MV-4-11 (cell line): Measurements from ENCODE around the gene CAPN15.

ENCODE experiments used
- DNase-seq: peaks from one replicate; lab custom pipeline; 2025; lab: John Stamatoyannopoulos, UW

Gene CAPN15

DNA sequence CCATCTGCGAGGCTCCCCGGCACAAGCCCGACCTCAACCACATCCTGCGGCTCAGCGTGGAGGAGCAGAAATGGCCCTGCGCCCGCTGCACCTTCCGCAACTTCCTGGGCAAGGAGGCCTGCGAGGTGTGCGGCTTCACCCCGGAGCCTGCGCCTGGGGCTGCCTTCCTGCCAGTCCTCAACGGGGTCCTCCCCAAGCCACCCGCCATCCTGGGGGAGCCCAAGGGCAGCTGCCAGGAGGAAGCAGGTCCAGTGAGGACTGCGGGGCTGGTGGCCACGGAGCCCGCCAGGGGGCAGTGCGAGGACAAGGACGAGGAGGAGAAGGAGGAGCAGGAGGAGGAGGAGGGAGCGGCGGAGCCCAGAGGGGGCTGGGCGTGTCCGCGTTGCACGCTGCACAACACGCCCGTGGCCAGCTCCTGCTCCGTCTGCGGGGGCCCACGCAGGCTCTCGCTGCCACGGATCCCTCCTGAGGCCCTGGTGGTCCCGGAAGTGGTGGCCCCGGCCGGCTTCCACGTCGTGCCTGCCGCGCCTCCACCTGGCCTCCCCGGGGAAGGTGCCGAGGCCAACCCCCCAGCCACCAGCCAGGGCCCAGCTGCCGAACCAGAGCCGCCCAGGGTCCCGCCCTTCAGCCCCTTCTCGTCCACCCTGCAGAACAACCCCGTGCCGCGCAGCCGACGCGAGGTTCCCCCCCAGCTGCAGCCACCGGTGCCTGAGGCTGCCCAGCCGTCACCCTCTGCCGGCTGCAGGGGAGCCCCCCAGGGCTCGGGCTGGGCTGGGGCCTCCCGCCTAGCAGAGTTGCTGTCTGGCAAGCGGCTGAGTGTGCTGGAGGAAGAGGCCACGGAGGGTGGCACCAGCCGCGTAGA is 19.6 kb downstream of the CAPN15 start:
- DNase-seq: peak; percentile 83

DNA sequence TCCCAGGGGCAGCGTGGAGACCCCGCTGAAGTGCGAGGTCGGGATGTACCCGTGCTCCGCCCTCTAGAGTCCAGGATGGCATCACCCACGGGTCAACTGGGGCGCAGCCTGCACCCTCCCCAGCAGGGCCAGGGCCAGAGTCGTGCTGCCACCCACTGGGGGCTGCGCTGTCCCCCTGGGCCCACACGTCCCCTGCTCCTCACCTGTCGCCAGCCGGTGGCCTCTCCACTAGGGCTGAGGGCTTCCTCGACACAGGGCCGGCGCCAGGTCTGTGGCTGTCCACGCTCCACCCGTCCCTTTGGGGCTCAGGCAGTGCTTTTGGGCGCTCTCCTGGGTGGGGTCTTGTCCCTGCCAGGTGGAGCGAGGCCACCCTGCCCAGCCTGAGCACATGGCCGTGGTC is 21.1 kb downstream of the CAPN15 start:
- DNase-seq: no peak

DNA sequence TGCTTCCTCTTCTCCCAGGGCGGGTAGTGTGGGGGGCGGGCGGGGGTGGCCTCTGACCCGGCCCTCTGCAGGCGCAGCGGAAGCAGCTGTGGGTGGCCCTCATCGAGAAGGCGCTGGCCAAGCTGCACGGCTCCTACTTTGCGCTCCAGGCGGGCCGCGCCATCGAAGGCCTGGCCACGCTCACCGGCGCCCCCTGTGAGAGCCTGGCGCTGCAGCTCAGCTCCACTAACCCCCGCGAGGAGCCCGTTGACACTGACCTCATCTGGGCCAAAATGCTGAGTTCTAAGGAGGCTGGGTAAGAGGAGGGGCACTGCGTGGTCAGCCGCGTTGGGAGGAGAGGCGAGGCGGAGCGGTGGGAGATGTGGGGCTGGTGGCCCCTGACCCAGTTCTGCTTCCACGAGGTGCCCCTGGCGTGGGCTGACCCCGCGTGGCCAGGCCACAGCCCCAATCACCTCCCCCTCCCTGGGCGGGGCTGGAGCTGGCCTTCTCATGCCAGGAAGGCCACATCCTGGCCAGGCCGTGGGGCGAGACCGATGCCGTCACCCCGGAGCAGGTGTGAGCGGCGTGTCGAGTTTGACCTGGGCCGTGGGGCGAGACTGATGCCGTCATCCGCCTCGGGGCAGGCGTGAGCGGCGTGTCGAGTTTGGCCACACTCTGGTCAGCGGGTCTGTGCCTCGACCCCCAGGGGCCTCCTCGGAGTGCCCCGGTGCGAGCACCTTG is 22.2 kb downstream of the CAPN15 start:
- no peak for DNase-seq

DNA sequence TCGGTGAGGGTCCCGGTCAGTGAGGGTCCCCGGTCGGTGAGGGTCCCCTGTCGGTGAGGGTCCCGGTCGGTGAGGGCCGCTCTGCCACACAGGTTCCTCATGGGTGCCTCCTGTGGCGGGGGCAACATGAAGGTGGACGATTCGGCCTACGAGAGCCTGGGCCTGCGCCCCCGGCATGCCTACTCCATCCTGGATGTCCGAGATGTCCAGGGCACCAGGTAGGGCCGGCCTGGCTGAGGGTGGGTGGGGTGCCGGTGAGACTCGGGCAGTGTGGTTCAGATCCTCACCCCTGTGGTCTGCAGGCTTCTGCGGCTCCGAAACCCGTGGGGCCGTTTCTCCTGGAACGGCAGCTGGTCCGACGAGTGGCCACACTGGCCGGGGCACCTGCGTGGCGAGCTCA is 23.7 kb downstream of the CAPN15 start:
- DNase-seq: no peak

DNA sequence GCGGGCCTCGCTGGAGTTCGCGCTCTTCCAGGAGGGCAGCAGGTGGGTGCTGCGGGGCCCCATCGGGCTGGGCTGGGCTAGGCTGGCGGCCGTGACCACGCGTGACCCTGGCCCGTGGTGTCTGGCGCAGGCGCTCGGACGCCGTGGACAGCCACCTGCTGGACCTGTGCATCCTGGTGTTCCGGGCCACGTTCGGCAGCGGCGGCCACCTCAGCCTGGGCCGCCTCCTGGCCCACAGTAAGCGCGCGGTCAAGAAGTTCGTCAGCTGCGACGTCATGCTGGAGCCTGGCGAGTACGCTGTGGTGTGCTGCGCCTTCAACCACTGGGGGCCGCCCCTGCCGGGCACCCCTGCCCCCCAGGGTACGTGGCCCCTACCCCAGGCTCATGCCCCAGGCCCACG is 24.7 kb downstream of the CAPN15 start:
- DNase-seq: no peak

DNA sequence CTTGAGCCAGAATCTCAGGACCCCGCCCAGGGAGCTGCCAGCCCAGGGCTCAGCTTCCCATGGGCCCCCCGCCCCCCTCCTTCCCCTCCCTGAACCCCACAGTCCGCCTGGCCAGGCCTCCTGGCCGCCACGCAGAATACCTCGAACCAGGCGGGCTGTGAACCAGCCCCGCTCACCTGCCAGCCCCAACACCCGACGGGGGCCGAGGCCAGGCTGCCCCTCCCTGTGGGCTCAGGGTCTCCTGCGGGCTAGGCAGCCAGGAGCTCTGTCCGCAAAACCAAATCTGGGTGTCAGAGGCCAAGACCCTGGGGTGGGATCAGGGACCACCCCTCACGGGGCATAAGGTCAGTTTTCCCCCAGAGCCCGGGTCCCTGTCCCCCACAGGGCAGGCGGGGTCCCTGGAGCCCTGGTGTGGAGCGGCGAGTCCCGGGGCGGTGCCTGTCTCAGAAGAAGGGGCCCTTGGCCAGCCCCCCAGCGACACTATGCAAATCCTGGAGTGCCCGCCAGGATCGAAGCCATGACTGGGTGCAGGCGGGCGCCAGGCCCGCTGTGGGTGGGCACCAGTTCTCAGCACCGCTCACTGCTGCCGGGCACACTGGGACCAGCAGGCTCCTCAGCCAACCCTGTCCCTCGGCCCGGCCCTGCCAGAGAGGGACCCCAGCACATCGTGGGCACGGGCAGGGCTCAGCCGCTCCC is 26.2 kb downstream of the CAPN15 start:
- DNase-seq: no peak

DNA sequence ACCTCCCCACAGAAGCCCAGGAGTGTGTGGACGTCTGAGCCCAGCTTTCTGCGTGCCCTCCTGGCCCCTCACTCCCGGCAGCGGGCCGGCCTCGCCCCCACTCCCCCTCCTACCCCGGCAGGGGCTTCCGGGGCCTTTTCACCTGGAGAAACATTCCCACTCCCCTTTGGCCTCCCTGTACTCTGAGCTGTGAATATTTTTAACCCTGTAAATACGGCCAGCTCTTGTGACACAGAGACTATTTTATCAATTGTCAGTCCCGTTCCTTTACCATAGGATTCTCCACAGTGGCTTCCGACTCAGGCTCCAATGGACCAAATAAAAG is 26.7 kb downstream of the CAPN15 start:
- no peak for DNase-seq

DNA sequence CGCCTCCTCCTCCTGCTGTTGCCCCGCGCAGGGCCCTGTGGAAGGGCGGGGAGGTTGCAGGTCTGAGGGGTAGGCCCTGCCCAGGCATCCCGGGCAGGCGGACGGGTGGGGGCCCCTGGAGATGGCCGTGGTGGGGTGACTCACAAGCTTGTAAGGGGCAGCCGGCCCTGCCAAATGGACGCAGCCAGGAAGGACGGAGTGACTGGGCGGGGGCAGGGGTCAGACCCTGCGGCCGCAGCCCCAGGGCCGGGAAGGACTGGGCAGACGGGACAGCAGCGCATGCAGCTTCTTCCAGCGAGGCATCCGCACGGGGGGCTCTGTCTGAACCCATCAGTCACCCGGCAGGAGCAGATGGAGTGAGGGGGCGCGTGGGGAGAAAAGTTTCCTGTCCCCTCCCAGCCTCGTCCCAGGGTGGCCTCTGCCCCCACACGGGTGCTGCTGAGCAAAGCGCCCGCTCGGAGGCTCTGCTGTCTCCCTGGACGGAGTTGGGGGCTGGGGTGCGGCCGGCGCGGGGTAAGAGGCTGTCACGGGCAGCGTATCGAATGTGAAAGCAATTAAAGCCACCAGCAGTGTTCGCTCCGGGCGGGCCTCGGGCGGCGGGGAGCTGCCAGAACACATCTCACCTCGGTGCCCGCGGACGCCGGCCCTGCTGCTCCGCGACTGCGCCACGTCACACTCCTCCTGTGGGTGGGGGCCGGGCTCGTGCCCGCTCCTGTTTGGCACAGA is 27.3 kb downstream of the CAPN15 start:
- DNase-seq: peak; percentile 17

DNA sequence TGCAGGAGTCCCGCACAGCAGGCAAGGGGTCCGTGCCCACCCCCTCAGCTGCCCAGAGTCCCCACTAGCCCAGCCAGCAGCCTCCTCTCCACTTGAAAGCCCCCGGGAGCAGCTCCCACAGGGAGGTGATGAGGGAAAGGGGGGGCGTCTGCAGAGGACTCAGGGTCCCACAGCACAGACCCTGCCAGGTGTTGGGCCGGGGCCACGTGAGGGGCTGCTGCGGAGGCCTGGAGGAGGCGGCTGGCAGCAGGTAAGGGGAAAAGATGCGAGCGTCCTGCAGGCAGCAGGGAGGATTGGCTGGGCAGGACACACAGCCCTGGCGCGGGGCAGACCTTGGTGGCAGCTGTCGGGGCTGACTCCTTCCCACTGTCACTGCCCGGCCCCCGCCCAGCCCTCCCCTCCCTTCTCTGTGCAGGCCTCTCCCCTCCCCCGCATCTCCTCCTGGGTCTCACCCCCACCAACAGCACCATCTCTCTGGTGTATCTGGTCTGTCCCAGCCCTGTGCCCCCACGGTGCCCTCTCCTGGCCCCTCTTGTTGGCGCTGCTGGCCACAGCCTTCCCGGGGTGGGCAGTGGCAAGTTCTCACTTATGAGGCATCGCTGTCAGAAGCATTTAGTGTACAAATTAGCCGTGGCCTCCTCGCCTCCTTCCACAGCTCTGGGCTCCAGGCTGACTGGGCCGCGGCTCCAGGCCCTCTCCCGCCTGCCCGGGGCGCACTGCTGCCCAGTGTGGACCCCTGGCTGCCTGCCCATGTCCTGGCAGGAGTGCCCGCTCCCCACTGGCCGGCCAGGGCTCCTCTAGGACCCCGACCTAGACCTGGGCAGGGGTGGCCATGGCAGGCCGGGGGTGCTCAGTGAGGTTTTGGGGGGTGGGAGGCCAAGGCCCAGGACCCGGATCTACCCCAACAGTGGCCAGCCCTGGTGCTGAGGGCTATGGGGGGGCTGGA is 28.3 kb downstream of the CAPN15 start:
- DNase-seq: no peak

DNA sequence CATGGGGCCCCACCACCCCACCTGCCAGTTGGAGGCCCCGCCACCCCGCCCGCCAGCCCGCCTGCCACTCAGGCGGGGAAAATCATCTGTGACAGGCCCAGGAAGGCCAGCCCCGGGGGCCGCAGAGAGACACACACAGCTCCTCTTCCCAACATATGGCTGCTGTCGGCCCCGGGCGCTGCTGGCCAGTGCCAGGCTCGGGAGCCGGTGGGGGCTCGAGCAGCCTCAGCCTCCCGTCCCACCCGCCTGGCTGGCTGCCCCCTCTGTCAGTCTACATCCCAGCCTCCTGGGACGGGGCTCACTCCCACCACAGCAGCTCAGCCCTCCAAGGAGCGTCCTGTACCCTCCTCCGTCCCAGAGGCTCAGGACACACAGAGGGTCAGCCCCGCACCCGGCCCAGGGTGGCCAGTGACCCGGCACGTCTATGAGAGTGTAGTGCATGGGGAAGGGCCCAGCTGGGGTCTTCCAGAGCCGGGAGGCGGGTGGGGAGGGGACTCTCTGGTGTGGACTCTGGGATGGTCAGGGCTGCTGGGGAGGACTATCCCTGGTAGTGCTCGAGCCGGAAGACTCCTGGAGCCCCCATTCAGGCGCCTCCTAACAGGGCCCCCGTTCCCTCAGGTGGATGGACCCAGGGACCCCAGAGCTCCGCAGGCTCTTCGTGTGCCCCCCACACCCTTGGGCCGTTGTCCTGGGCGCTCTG is 29.1 kb downstream of the CAPN15 start:
- DNase-seq: no peak

DNA sequence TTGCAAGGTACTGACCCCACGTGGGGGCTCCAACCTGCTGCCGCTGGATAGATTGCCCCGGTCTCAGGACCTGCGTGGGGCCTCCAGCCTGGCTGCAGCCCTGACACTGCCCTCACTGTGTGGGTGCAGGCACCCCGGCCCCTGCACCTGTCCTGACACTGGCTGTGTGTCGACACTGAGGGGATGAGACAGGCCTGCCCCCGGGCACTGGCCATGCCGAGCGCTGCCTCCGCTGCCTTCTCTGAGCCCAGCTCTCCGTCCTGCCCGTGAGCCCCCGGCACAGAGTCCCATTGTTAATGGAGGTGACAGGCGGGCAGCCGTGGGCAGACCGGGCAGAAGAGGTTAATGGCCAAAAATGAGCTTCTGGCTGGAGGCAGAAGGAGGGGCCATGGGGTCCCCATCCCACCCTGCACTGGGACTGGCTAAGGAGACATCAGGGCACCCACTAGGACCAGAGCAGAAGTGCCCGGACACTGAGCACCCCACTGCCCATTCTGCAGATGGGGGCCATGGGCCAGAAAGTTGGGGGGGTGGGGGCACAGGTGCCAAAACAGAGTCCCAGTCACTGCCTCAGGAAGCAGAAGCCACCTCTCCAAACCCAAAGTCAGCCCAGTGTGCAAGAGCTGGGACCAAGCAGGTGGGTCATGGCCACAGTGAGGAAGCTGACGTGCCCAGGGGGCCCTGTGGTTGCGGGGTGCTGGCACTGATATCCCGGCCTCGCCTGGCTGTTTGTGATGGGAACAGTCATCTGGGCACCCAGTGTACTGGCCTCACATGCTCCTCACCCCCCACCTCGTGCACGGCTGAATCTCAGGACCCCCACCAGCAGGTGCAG is 30.2 kb downstream of the CAPN15 start:
- no peak for DNase-seq

DNA sequence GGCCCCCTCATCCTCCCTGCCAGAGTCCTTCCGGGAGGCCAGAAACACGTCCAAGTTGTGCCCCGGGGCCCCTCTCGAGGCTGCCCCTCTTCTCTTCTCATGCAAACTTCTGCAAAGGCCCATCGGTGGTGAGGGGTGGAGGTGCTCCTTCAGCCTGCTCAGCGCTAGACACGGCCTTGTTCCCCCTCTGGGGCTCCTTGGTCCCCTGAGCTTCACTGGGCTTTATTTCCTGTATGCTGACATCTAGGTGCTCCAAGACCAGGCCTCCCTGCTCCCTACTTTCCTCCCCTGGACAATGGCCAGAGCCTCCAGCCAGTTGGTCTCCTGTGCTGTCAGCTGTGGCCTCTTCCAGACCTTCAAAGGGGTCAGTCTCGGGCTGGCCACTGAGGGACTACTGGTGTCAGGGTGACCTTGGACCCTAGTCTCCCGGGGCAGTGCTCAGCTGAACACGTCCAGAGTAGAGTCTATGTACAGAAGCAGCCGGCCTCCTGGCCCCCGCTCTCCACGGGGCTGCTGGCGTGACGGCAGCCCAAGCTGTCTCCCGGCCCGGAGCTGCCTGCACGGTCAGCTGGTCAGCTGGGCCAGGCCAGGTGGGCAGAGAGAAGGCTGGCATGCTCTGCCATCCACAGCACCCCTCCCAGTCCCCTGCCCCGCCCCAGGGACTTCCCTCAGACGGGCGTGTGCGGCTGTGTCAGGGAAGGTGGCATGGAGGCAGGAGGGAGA is 30.9 kb downstream of the CAPN15 start:
- DNase-seq: no peak

DNA sequence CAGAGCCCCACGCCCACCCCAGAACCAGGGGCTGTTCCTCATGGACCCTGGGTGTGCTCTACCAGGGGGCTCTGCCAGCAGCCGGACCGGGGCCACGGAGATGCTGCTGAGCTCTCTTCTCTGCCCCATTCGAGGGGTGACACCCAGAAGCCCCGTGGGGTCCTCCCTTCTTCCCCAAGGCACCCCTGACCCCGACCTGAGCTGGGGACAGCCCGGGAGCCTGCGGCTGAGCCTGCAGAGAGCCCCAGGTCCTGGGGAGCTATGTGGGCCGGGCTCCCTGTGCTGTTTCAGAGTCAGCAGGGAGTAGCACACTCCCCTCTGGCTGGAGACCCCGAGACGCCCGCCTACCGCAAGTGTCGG is 31.5 kb downstream of the CAPN15 start:
- no peak for DNase-seq

DNA sequence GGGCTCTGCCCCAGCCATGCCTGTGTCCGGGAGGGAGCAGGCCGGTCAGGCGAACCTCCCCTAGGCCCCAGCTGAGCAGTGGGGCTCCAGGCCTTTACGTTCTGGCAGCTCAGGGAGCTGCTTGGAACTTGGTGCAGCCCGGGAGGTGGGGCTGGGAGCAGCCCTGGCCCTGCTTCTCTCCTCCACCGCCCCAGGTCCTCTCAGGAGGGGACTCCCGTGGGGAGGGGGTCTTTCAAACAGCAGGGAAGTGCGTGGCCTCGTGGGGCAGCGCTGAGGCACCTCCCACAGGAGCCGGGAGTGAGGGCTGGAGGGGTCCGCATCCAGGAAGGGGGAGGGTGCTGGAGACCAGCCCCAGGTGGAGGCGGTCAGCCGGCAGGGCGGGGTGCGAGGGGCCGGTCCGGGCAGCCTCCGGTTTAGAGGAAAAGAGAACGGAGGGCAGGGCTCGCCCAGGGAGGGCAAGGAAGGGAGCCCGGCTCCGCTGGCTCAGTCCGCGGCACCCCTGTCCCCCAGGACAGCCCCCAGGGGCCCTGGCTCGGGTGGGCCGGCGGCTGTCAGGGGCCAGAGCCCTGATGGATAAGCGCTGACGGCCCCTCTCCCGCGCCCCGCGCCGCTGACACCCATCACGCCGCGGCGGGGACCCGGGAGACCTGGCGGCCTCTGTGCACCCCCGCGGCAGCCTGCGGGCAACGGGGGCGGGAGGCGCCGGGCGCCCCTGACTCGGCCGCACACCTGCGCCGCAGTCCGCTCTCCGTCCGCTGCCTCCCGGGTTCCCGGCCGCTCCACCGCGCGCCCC is 32.1 kb downstream of the CAPN15 start:
- no peak for DNase-seq

DNA sequence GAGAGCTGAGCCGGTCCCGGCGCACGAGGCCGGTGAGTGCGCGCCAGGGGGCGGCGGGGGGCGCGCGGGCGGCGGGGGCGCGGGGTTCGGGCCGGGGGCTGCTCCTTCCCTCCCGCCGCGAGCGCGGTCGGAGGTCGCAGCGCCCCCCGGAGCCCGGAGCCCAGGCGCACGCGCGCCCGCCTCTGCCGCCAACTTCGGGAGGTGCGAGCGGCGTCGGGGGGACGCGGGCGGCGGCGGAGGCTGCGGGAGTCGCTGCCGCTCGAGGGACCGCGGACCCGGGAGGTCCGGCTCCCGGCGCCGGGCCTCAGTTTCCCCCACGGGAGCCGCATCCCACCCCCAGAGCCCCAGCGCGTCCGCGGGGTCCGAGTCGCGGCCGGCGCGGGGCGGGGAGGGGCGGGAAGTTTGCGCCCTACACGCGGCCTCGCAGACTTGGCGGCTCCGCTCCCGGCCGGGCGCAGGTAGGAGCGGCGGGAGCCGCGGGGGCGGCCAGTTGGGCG is 32.7 kb downstream of the CAPN15 start, which contains the start of gene PRR35:
Gene PRR35 (plus strand): TSS at position 191 of the 497 bp plus-strand sequence. CDS start 2,901 bp downstream, outside the sequence.
- no peak for DNase-seq

DNA sequence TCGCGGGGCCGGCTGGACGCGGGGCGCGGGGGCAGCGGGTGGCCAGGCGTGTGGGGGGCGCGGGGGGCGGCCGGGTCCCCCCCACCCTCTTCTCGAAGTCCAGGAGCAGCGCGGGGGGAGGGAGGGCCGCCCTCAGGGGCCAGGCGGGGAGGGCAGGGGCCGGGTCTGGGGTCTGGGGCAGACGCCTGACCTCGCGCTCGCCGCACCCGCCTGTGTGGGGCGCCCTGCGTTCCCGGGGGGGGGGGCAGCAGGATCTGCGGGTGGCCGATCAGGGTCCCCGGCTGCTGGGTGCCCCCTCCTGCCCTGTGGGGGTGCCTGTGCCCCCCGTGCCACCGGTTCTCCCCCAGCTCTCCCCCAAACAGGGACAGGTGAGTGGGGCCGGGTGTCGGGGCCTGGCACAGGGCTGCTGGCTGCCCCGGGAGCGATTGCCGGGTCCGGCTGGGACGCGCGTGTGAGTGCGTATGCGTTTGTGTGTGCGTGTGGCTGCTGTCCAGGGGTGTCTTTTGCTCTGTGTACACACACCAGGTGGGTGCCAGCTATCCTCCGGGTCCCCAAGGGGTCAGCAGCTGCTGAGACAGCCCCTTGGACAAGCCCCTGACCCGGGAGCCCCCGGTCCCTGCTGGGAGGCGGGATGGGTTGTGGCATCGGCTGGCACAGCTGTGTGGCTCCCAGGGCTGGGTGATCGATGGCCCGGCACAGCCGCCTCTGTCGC is 33.3 kb downstream of the CAPN15 start:
- DNase-seq: no peak

DNA sequence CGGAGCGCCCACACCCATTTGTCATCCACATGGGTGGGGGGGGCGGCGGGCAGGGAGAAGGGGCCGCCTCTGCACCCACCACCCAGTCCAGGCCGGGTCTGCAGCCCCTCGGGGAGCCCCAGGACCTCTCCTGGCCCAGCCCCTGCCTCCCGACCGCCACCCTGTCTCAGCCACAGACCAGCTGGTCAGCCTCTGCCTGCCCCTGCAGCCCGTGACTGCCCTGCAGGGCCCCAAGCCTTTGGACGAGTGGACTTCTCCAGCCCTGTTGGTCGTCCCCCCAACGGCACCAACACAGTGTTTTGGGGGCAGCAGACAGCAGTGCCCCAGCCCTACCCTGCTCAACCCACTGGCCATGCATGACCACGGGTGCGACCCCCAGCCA is 33.9 kb downstream of the CAPN15 start:
- no peak for DNase-seq
